Measurements from ENCODE around the gene MYOT. TPM values are rescaled to one million over a fixed set of nuclear protein-coding genes. Genes with fewer than 3 reads are reported as not detected.

Gene MYOT
- polyA plus RNA-seq, 1 donor from 2014 or later: 0.94 TPM

GRCh38 chr5:137866541-137867388 lies 895 bp upstream of the MYOT start:
- H3K27ac Mint-ChIP-seq: no peak overlapping the region
- no peaks in the 10 kb centered on the region for H3K27me3 Mint-ChIP-seq
- H3K36me3 Mint-ChIP-seq: no peaks in the 10 kb centered on the region
- peaks cover 1 to 7% (median 6%) of the 10 kb centered on the region in 3 donors for H3K4me1 Mint-ChIP-seq
- no peak overlapping the region for H3K4me3 Mint-ChIP-seq
- H3K9me3 Mint-ChIP-seq: no peaks in the 10 kb centered on the region

GRCh38 chr5:137870647-137871339 lies 3.1 kb downstream of the MYOT start:
- Mint-ChIP-seq H3K36me3 (peaks cover 2% of the 10 kb centered on the region), H3K27me3 (no peaks in the 10 kb centered on the region), H3K4me1 (peaks cover 1 to 3% (median 3%) of the 10 kb centered on the region in 3 donors), H3K27ac (no peak overlapping the region), H3K4me3 (no peak overlapping the region), H3K9me3 (no peaks in the 10 kb centered on the region)

DNA sequence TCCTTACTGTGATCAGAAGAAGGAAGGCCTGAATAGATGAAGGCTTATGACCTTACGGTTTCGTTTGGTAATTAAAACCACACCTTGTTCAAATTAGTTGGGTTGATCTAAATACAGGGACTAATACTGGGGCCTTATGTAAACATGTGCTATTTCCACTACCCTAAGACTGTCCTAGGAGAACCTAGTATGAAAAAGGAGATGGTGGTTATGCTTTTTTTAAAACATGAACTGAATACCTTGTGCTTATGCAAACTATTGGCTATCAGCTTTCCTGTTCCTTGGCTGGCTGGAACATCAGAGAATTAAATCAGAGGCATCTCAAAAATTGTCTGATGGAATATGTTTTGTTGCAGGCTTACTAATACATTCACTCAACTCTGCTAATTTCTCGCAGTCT lies 3.9 kb downstream of the MYOT start:
- Mint-ChIP-seq H3K9me3 (no peaks in the 10 kb centered on the region), H3K4me1 (peaks cover 1 to 3% (median 3%) of the 10 kb centered on the region in 3 donors), H3K36me3 (peaks cover 2% of the 10 kb centered on the region), H3K4me3 (no peak overlapping the region), H3K27ac (no peak overlapping the region), H3K27me3 (no peaks in the 10 kb centered on the region)

DNA sequence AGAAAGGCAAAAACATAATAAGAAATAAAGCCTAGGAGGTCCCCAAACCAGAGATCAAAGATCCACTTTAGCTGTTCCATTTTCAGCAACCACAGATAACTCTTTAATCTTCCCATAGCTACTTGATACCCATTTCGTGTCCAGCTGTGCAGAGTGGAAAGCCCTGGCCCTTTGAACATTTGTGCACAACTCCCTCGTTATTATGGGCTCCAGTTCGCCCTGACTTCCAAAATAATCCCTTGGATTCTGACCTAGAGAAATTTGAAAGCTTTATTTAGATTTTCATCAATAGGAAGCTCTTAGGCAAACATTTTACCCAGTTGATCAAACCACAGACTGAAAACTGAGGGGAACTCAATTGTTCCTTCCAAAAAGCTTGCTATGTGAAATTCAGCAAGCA lies 4.8 kb downstream of the MYOT start:
- H3K27ac Mint-ChIP-seq: no peak overlapping the region
- peaks cover 1 to 3% (median 3%) of the 10 kb centered on the region in 3 donors for H3K4me1 Mint-ChIP-seq
- H3K9me3 Mint-ChIP-seq: no peaks in the 10 kb centered on the region
- H3K27me3 Mint-ChIP-seq: no peaks in the 10 kb centered on the region
- H3K36me3 Mint-ChIP-seq: peaks cover 2% of the 10 kb centered on the region
- no peak overlapping the region for H3K4me3 Mint-ChIP-seq

DNA sequence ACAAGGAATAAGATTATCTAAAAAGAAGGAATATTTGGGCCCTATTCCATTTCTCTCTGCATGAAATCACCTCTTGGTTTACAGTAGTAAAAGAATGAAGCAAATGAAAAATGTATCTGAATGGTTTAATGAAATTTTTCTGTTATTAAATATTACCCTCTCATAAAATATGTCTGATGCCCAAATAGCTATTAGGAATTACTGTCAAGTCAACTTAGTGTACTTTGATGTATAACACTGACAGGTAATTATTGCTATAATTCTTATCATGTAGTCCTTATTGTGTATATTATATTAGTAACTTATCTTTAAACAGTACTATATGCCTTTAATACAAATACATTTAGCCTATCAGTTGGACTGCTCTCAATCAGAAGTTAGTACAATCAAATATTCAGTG lies 8.4 kb downstream of the MYOT start:
- H3K9me3 Mint-ChIP-seq: no peaks in the 10 kb centered on the region
- H3K27me3 Mint-ChIP-seq: no peaks in the 10 kb centered on the region
- no peak overlapping the region for H3K4me3 Mint-ChIP-seq
- peaks cover 2% of the 10 kb centered on the region for H3K36me3 Mint-ChIP-seq
- H3K27ac Mint-ChIP-seq: no peak overlapping the region
- H3K4me1 Mint-ChIP-seq: peaks cover 0 to 6% (median 2%) of the 10 kb centered on the region in 3 donors

GRCh38 chr5:137880313-137880712 lies 12.7 kb downstream of the MYOT start:
- peaks cover 0 to 3% (median 2%) of the 10 kb centered on the region in 3 donors for H3K4me1 Mint-ChIP-seq
- no peak overlapping the region for H3K4me3 Mint-ChIP-seq
- no peak overlapping the region for H3K27ac Mint-ChIP-seq
- no peaks in the 10 kb centered on the region for H3K9me3 Mint-ChIP-seq
- H3K36me3 Mint-ChIP-seq: peaks cover 4% of the 10 kb centered on the region
- H3K27me3 Mint-ChIP-seq: no peaks in the 10 kb centered on the region

- Mint-ChIP-seq H3K9me3 (no peaks in the 10 kb centered on the region), H3K4me1 (peaks cover 8 to 16% (median 15%) of the 10 kb centered on the region in 3 donors), H3K4me3 (peak overlapping the region; percentile 90 to 96 (median 93)), H3K36me3 (no peaks in the 10 kb centered on the region), H3K27me3 (no peaks in the 10 kb centered on the region), H3K27ac (peak overlapping the region in 2 of 3 donors; percentile 92 to 97)
Observed at GRCh38 chr5:137887831-137888230, 20.2 kb downstream of the MYOT start.

DNA sequence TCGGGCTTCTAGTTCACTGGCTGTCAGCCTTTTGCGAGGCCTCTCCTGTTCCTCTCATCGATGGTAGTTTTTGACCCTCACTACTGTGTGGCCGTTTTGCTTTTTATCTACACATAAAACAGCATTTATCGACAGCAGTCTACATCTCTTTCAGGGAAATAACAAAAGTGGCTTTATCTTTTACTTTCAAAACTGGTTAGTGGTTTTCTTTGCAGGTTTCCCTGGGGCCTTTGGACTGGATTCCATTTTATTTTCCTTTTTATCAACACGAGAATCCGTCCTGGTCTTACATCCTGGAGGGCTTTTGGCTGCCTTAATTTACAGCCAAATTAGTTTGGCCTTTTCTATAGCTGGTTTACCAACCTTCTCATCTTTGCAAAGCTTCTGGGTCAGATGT lies 20.8 kb downstream of the MYOT start:
- Mint-ChIP-seq H3K4me3 (peak overlapping the region; percentile 90 to 96 (median 93)), H3K27me3 (no peaks in the 10 kb centered on the region), H3K9me3 (no peaks in the 10 kb centered on the region), H3K4me1 (peaks cover 8 to 16% (median 15%) of the 10 kb centered on the region in 3 donors), H3K36me3 (no peaks in the 10 kb centered on the region), H3K27ac (peak overlapping the region; percentile 92 to 97 (median 96))

GRCh38 chr5:137888863-137889759 lies 21.5 kb downstream of the MYOT start, which contains the start of gene PKD2L2:
PKD2L2 (plus strand) TSS chr5:137889457; CDS start chr5:137889492, 35 bp downstream.
- Mint-ChIP-seq H3K4me1 (peaks cover 8 to 16% (median 15%) of the 10 kb centered on the region in 3 donors), H3K27ac (peak within 1 kb of the TSS; percentile 92 to 97 (median 96))

DNA sequence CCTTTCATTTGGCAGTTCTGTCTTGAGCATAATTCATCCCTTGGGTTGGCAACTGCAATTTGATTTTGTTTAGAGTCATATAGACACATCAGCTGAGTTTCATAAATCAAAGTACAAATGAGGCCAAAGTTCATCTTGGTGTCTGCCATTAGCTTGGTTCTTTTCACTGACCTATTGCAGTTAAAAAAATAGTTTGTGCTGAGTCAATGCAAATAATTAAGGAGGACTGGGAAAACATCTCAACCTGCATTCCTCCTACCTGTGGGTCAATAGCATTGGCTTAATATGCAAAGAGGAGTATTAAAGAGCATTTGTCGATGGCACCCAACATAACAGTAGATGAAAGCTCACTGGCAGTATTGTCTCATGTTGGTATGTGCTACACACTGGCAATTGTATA lies 23.2 kb downstream of the MYOT start:
- H3K36me3 Mint-ChIP-seq: no peaks in the 10 kb centered on the region
- H3K9me3 Mint-ChIP-seq: peaks cover 0 to 2% (median 0%) of the 10 kb centered on the region in 3 donors
- peak overlapping the region in 1 of 3 donors; percentile 11 for H3K27ac Mint-ChIP-seq
- peak overlapping the region in 2 of 4 donors; percentile 33 to 37 for H3K4me3 Mint-ChIP-seq
- H3K27me3 Mint-ChIP-seq: no peaks in the 10 kb centered on the region
- H3K4me1 Mint-ChIP-seq: peaks cover 8 to 25% (median 18%) of the 10 kb centered on the region in 3 donors

More at GRCh38 chr5:137888863-137889759, 21.5 kb downstream of the MYOT start, which contains the start of gene PKD2L2:
- Mint-ChIP-seq H3K4me3 (peak within 1 kb of the TSS; percentile 90 to 96 (median 93)), H3K9me3 (no peaks in the 10 kb centered on the region), H3K27me3 (no peaks in the 10 kb centered on the region), H3K36me3 (no peaks in the 10 kb centered on the region)

- H3K9me3 Mint-ChIP-seq: peaks cover 0 to 2% (median 0%) of the 10 kb centered on the region in 3 donors
- H3K4me3 Mint-ChIP-seq: peak overlapping the region in 2 of 4 donors; percentile 39 to 73
- peak overlapping the region in 1 of 3 donors; percentile 59 for H3K27ac Mint-ChIP-seq
- H3K4me1 Mint-ChIP-seq: peaks cover 8 to 25% (median 22%) of the 10 kb centered on the region in 3 donors
- no peaks in the 10 kb centered on the region for H3K27me3 Mint-ChIP-seq
- H3K36me3 Mint-ChIP-seq: no peaks in the 10 kb centered on the region
Observed at GRCh38 chr5:137891849-137892248, 24.2 kb downstream of the MYOT start.

- H3K4me3 Mint-ChIP-seq: no peak overlapping the region
- no peaks in the 10 kb centered on the region for H3K36me3 Mint-ChIP-seq
- peaks cover 4 to 14% (median 14%) of the 10 kb centered on the region in 3 donors for H3K4me1 Mint-ChIP-seq
- H3K9me3 Mint-ChIP-seq: peaks cover 0 to 2% (median 0%) of the 10 kb centered on the region in 3 donors
- no peaks in the 10 kb centered on the region for H3K27me3 Mint-ChIP-seq
- no peak overlapping the region for H3K27ac Mint-ChIP-seq
Observed at GRCh38 chr5:137894586-137894985, 26.9 kb downstream of the MYOT start.

DNA sequence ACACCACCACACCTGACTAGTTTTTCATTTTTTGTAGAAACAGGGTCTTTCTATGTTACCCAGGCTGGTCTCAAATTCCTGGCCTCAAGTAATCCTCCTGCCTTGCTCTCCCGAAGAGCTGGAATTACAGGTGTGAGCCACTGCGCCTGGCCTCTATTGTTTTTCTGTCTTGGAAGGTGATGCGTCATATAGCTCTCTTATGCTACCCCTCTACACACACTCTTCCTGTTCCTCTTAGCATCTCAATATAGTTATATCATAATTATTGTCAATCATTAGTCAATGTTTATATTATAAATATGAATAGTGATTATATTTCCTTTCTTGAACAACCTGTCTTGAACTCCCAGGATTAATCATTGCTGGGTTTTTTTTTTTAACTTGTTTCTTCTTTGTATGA lies 28.9 kb downstream of the MYOT start:
- Mint-ChIP-seq H3K4me1 (peaks cover 4 to 24% (median 17%) of the 10 kb centered on the region in 3 donors), H3K27me3 (no peaks in the 10 kb centered on the region), H3K9me3 (peaks cover 0 to 2% (median 0%) of the 10 kb centered on the region in 3 donors), H3K4me3 (no peak overlapping the region), H3K36me3 (no peaks in the 10 kb centered on the region), H3K27ac (no peak overlapping the region)

- Mint-ChIP-seq H3K4me1 (peaks cover 4 to 26% (median 17%) of the 10 kb centered on the region in 3 donors), H3K27me3 (no peaks in the 10 kb centered on the region), H3K27ac (no peak overlapping the region), H3K4me3 (no peak overlapping the region), H3K9me3 (peaks cover 0 to 1% (median 0%) of the 10 kb centered on the region in 3 donors), H3K36me3 (no peaks in the 10 kb centered on the region)
Observed at GRCh38 chr5:137899493-137899892, 31.8 kb downstream of the MYOT start.

Data from IgD-negative memory B cell (primary cell).